ENCODE measurements around the gene KCNJ15. TPM values are rescaled to one million over a fixed set of nuclear protein-coding genes. Genes with fewer than 3 reads are reported as not detected.

Gene KCNJ15
- total and polyA plus RNA-seq, 2 of the 4 experiments (the other 2 are of a cell fraction) = under 0.01 to 0.07 TPM

GRCh38 chr21:38264571-38264970 lies 7.8 kb downstream of the KCNJ15 start:
- no peak overlapping the region for H3K4me3 ChIP-seq (ENCODE audit: insufficient read depth, low read depth, low read length)
- no peaks in the 10 kb centered on the region for H3K36me3 ChIP-seq (ENCODE audit: control insufficient read depth, insufficient read depth, low read length)
- dilution Hi-C loops (cut with HindIII; ENCODE audit: low sequenced_read_pairs, unreplicated experiment) (no loop called here), intact Hi-C loops (cut with micrococcal nuclease) (loop anchor here (10.0 kb wide), 1 partner anchor 810 kb away; no protein-coding TSS in a partner anchor), in situ Hi-C loops (cut with MboI; ENCODE audit: low sequenced_read_pairs) (no loop called here)
- H3K9me1 ChIP-seq (ENCODE audit: insufficient read depth, low read length) = peaks cover 19% of the 10 kb centered on the region
- no peak overlapping the region for H4K91ac ChIP-seq (ENCODE audit: insufficient read depth, low read depth, low read length)
- H3K9me3 ChIP-seq (ENCODE audit: control insufficient read depth, insufficient read depth, low read length) = no peaks in the 10 kb centered on the region
- H3K56ac ChIP-seq (ENCODE audit: extremely low read depth, insufficient read depth, low read length) = no peak overlapping the region
- H3K27me3 ChIP-seq (ENCODE audit: control insufficient read depth, insufficient read depth, low read length) = no peaks in the 10 kb centered on the region
- no peak overlapping the region for H2AK9ac ChIP-seq (replicated peaks; ENCODE audit: low read depth, low read length, poor library complexity)
- WGBS, 2 experiments (ENCODE audit: extremely low coverage in 2 of 2, insufficient read length in 1 of 2) = 86% methylated on average over 1 of the region's 3 CpGs; no CpG with 5 or more reads in 1 of the 2 experiments
- peaks cover 19% of the 10 kb centered on the region for H3K4me1 ChIP-seq (ENCODE audit: control insufficient read depth, insufficient read depth, low read length)
- H3K79me1 ChIP-seq (ENCODE audit: low read depth in 1 of 2, low read length in 2 of 2) = no peaks in the 10 kb centered on the region
- H3K23ac ChIP-seq (ENCODE audit: low read depth, low read length) = no peak overlapping the region
- H3K27ac ChIP-seq (ENCODE audit: insufficient read depth, low read length) = no peak overlapping the region
- no peak overlapping the region for H2BK15ac ChIP-seq (ENCODE audit: low read depth, low read length)
- TF ChIP-seq CEBPB (IDR thresholded peaks at IDR 0.05; ENCODE audit: low read depth, low read length) (peak; percentile 32; the same call in 1 of the 2 replicates), MAZ (IDR thresholded peaks at IDR 0.05; ENCODE audit: borderline replicate concordance, low read depth, low read length) (no peak)
- H3K9ac ChIP-seq (ENCODE audit: low read depth, low read length) = no peak overlapping the region
- BruUV-seq (replicated peaks) = no TSS peak
- H3K18ac ChIP-seq (ENCODE audit: low read depth, low read length) = no peak overlapping the region
- H2AFZ ChIP-seq (replicated peaks; ENCODE audit: low read length, poor library complexity) = no peak overlapping the region
- DNase-seq (no peak), ATAC-seq (ENCODE audit: low read depth) (no peak)
- H4K20me1 ChIP-seq (ENCODE audit: insufficient read depth, low read length) = no peaks in the 10 kb centered on the region
- H2AK5ac ChIP-seq (ENCODE audit: low read depth, low read length) = no peak overlapping the region
- no peak overlapping the region for H4K5ac ChIP-seq (ENCODE audit: low read depth, low read length)
- H3K4me2 ChIP-seq (ENCODE audit: low read depth, low read length) = no peak overlapping the region
- H3K4ac ChIP-seq (ENCODE audit: low read depth, low read length) = 0 out of 2 replicates have a peak overlapping the region, but pooled peaks have one; percentile 2
- H2BK5ac ChIP-seq (ENCODE audit: low read depth, low read length, poor library complexity, severe bottlenecking) = no peak overlapping the region
- H2BK20ac ChIP-seq (ENCODE audit: low read depth, low read length) = no peak overlapping the region; the same call in 1 of the 2 replicates
- ChIA-PET POLR2A (ENCODE audit: unreplicated experiment) (no interaction called here), CTCF (interaction anchor here (0.5 kb wide), 1 partner anchor 547 kb away, joined by 3 read pairs; no protein-coding TSS in a partner anchor)
- H4K8ac ChIP-seq (ENCODE audit: low read depth in 2 of 2, low read length in 2 of 2) = no peak overlapping the region
- H3K14ac ChIP-seq (replicated peaks; ENCODE audit: low read depth, low read length) = no peak overlapping the region
- peak overlapping the region; percentile 42; the same call in 1 of the 2 replicates for H2BK120ac ChIP-seq (ENCODE audit: low read depth, low read length)

Measured in IMR-90 (cell line).